ENCODE measurements around the gene NCKAP5. TPM values are rescaled to one million over a fixed set of nuclear protein-coding genes. Genes with fewer than 3 reads are reported as not detected.

The NCKAP5 gene
- total RNA-seq, 1 donor from 2014 or later, result 3.9 TPM

- DNase-seq (ENCODE audit: low spot score), result no peak
Measured at GRCh38 chr2:133574186-133574585, 5.9 kb upstream of the NCKAP5 start.

GRCh38 chr2:133573491-133574162 lies 5.4 kb upstream of the NCKAP5 start:
- DNase-seq (ENCODE audit: low spot score), result no peak

- no peak for DNase-seq (ENCODE audit: low spot score)
Measured at GRCh38 chr2:133571249-133571648, 3.0 kb upstream of the NCKAP5 start.

GRCh38 chr2:133570542-133570941 lies 2.3 kb upstream of the NCKAP5 start:
- no peak for DNase-seq (ENCODE audit: low spot score)

GRCh38 chr2:133569286-133569830 lies 1.1 kb upstream of the NCKAP5 start:
- DNase-seq (ENCODE audit: low spot score), result no peak

GRCh38 chr2:133568598-133568997 lies 335 bp upstream of the NCKAP5 start:
- no peak for DNase-seq (ENCODE audit: low spot score)

- no peak for DNase-seq (ENCODE audit: low spot score)
Measured at GRCh38 chr2:133562558-133562957, 5.7 kb downstream of the NCKAP5 start.

- DNase-seq (ENCODE audit: low spot score), result no peak
Measured at GRCh38 chr2:133561045-133561852, 7.0 kb downstream of the NCKAP5 start.

- DNase-seq (ENCODE audit: low spot score), result no peak
Measured at GRCh38 chr2:133557614-133558013, 10.6 kb downstream of the NCKAP5 start.

- DNase-seq (ENCODE audit: low spot score), result no peak
Measured at GRCh38 chr2:133553838-133554408, 14.3 kb downstream of the NCKAP5 start.

- no peak for DNase-seq (ENCODE audit: low spot score)
Measured at GRCh38 chr2:133553251-133553650, 15.0 kb downstream of the NCKAP5 start.

GRCh38 chr2:133552821-133553220 lies 15.4 kb downstream of the NCKAP5 start:
- no peak for DNase-seq (ENCODE audit: low spot score)

- no peak for DNase-seq (ENCODE audit: low spot score)
Measured at GRCh38 chr2:133541797-133542196, 26.5 kb downstream of the NCKAP5 start.

- DNase-seq (ENCODE audit: low spot score), result no peak
Measured at GRCh38 chr2:133541376-133541775, 26.9 kb downstream of the NCKAP5 start.

- DNase-seq (ENCODE audit: low spot score), result no peak
Measured at GRCh38 chr2:133532919-133533318, 35.3 kb downstream of the NCKAP5 start.

- DNase-seq (ENCODE audit: low spot score), result no peak
Measured at GRCh38 chr2:133531382-133531781, 36.9 kb downstream of the NCKAP5 start.

- no peak for DNase-seq (ENCODE audit: low spot score)
Measured at GRCh38 chr2:133530645-133531044, 37.6 kb downstream of the NCKAP5 start.

- DNase-seq (ENCODE audit: low spot score), result no peak
Measured at GRCh38 chr2:133526530-133527300, 41.5 kb downstream of the NCKAP5 start.

- no peak for DNase-seq (ENCODE audit: low spot score)
Measured at GRCh38 chr2:133525613-133526529, 42.4 kb downstream of the NCKAP5 start.

- DNase-seq (ENCODE audit: low spot score), result no peak
Measured at GRCh38 chr2:133525090-133525489, 43.2 kb downstream of the NCKAP5 start.

- DNase-seq (ENCODE audit: low spot score), result no peak
Measured at GRCh38 chr2:133523406-133523805, 44.9 kb downstream of the NCKAP5 start.
